Neural progenitor cell (in vitro differentiated cells): ENCODE data around the gene TP73.

ENCODE experiments used
- EZH2 ChIP-seq: fragments of 200-600 bp; sonication (generic); IDR thresholded peaks from 2 replicates; pipeline ENCODE4 v1.6.1; 2017; ENCODE audit warnings: antibody characterized with exemption, mild to moderate bottlenecking, moderate library complexity
- EZH2phosphoT487 ChIP-seq: fragments of 200-600 bp; sonication (generic); IDR thresholded peaks from 2 replicates; pipeline ENCODE4 v1.6.1; 2017; ENCODE audit warnings: antibody characterized with exemption
- TF ChIP-seq, protein P1 (sequence below): fragments of 200-600 bp; sonication (generic); IDR thresholded peaks from 2 replicates; pipeline ENCODE4 v1.5.1; 2017; ENCODE audit warnings: antibody characterized with exemption, mild to moderate bottlenecking

DNA sequence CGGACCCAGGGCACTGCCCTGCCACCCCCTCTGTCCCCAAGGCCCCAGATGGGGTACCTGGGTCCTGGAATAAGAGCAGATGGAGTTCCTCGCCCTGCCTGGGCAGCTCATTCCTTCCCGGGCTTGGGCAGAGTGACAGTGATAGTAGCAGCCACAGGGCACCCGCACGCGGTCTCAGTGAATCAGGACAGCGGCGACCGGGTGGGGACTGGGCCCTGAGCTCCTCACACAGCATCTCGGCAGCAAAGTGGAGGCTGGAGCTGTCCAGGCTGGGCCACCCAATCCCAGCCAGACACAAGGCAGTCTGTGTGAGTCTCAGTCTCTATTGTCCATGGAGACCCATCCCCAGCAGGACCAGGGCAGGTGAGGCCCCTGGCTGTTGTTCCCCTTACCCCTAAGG, 62.5 kb downstream of the TP73 start:
- TF ChIP-seq, protein P1, sequence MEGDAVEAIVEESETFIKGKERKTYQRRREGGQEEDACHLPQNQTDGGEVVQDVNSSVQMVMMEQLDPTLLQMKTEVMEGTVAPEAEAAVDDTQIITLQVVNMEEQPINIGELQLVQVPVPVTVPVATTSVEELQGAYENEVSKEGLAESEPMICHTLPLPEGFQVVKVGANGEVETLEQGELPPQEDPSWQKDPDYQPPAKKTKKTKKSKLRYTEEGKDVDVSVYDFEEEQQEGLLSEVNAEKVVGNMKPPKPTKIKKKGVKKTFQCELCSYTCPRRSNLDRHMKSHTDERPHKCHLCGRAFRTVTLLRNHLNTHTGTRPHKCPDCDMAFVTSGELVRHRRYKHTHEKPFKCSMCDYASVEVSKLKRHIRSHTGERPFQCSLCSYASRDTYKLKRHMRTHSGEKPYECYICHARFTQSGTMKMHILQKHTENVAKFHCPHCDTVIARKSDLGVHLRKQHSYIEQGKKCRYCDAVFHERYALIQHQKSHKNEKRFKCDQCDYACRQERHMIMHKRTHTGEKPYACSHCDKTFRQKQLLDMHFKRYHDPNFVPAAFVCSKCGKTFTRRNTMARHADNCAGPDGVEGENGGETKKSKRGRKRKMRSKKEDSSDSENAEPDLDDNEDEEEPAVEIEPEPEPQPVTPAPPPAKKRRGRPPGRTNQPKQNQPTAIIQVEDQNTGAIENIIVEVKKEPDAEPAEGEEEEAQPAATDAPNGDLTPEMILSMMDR: no peak
- TF ChIP-seq EZH2: no peak
- TF ChIP-seq EZH2phosphoT487: no peak
